ENCODE results near the gene MAP3K2. TPM values are rescaled to one million over a fixed set of nuclear protein-coding genes. Genes with fewer than 3 reads are reported as not detected.
"Not testable (repeated sequence)": the region's sequence is repeated elsewhere in the genome, so short reads cannot be mapped to it uniquely, and the experiment has no call there.

The MAP3K2 gene
- total RNA-seq, 1 experiment from 2014 or later: 54.8 TPM

GRCh38 chr2:127411653-127412369 is 24.0 kb upstream of the MAP3K2 start:
- Histone ChIP-seq H3K36me3 (ENCODE audit: insufficient read depth, low read length, poor library complexity, severe bottlenecking) (no peaks in the 10 kb centered on the region), H3K27me3 (replicated peaks; ENCODE audit: insufficient read depth, low read depth, low read length, poor library complexity) (no peaks in the 10 kb centered on the region), H3K27ac (ENCODE audit: low read depth, low read length, poor library complexity, severe bottlenecking) (peak overlapping the region; percentile 34), H3K4me3 (ENCODE audit: low read depth, low read length, poor library complexity, severe bottlenecking) (no peak overlapping the region), H3K9me3 (ENCODE audit: low read depth, low read length, poor library complexity, severe bottlenecking) (peaks cover 8% of the 10 kb centered on the region), H3K4me1 (ENCODE audit: insufficient read depth, low read length, poor library complexity, severe bottlenecking) (peaks cover 47% of the 10 kb centered on the region)
- POLR2A ChIA-PET (ENCODE audit: low non-redundant PET): no interaction called here
- DNase-seq (ENCODE audit: low spot score): no peak
- CTCF ChIA-PET: no interaction called here
- no TSS peak for BruUV-seq (replicated peaks)
- intact Hi-C loops (cut with micrococcal nuclease; ENCODE audit: unreplicated experiment): no loop called here
- no peak for TF ChIP-seq CTCF (conservative IDR thresholded peaks at IDR 0.05; ENCODE audit: low read depth, low read length)
- no peak for TF ChIP-seq EZH2 (IDR thresholded peaks at IDR 0.05; ENCODE audit: borderline replicate concordance, low read depth, low read length, poor library complexity, severe bottlenecking)

GRCh38 chr2:127410871-127411652 is 23.3 kb upstream of the MAP3K2 start:
- Histone ChIP-seq H3K27ac (ENCODE audit: low read depth, low read length, poor library complexity, severe bottlenecking) (peak overlapping the region; percentile 34), H3K9me3 (ENCODE audit: low read depth, low read length, poor library complexity, severe bottlenecking) (peaks cover 8% of the 10 kb centered on the region), H3K36me3 (ENCODE audit: insufficient read depth, low read length, poor library complexity, severe bottlenecking) (no peaks in the 10 kb centered on the region), H3K27me3 (replicated peaks; ENCODE audit: insufficient read depth, low read depth, low read length, poor library complexity) (no peaks in the 10 kb centered on the region), H3K4me3 (ENCODE audit: low read depth, low read length, poor library complexity, severe bottlenecking) (peak overlapping the region; percentile 11), H3K4me1 (ENCODE audit: insufficient read depth, low read length, poor library complexity, severe bottlenecking) (peaks cover 44% of the 10 kb centered on the region)
- no TSS peak for BruUV-seq (replicated peaks)
- intact Hi-C loops (cut with micrococcal nuclease; ENCODE audit: unreplicated experiment): no loop called here
- TF ChIP-seq CTCF (conservative IDR thresholded peaks at IDR 0.05; ENCODE audit: low read depth, low read length) (no peak), EZH2 (IDR thresholded peaks at IDR 0.05; ENCODE audit: borderline replicate concordance, low read depth, low read length, poor library complexity, severe bottlenecking) (no peak)
- DNase-seq (ENCODE audit: low spot score): peak; percentile 78
- POLR2A ChIA-PET (ENCODE audit: low non-redundant PET): no interaction called here
- CTCF ChIA-PET: no interaction called here

- DNase-seq (ENCODE audit: low spot score); H3K9me3 ChIP-seq (ENCODE audit: low read depth, low read length, poor library complexity, severe bottlenecking); CTCF ChIA-PET; H3K36me3 ChIP-seq (ENCODE audit: insufficient read depth, low read length, poor library complexity, severe bottlenecking); H3K27ac ChIP-seq (ENCODE audit: low read depth, low read length, poor library complexity, severe bottlenecking); intact Hi-C loops (cut with micrococcal nuclease; ENCODE audit: unreplicated experiment); POLR2A ChIA-PET (ENCODE audit: low non-redundant PET); H3K4me3 ChIP-seq (ENCODE audit: low read depth, low read length, poor library complexity, severe bottlenecking); BruUV-seq (replicated peaks); H3K27me3 ChIP-seq (replicated peaks; ENCODE audit: insufficient read depth, low read depth, low read length, poor library complexity): not testable (repeated sequence)
- peaks cover 43% of the 10 kb centered on the region for H3K4me1 ChIP-seq (ENCODE audit: insufficient read depth, low read length, poor library complexity, severe bottlenecking)
Measured at GRCh38 chr2:127409716-127410115, 21.9 kb upstream of the MAP3K2 start.

All from A673 (cell line).